Common myeloid progenitor, CD34-positive (primary cell): Measurements from ENCODE around the gene DNAJC4. TPM values are rescaled to one million over a fixed set of nuclear protein-coding genes. Genes with fewer than 3 reads are reported as not detected.

Experiments
- CTCF ChIA-PET: fragments of 350-600 bp; sonication (Branson Sonifier 250); formaldehyde crosslinking; loops from one replicate; lab custom pipeline; 2021; ENCODE audit warnings: antibody characterized with exemption; lab: Charles Lee
- POLR2A ChIA-PET: fragments of 350-600 bp; sonication (Branson Sonifier 250); formaldehyde crosslinking; loops from one replicate; lab custom pipeline; 2021; ENCODE audit warnings: antibody characterized with exemption; lab: Charles Lee
- DNase-seq, 3 donors: peaks; one replicate each; pipeline versions ENCODE4 v3.0.0 to v3.0.0-alpha.2; 2013
- H3K27ac ChIP-seq, 2 experiments: 1 replicate in 1 of 2; 2 replicates in 1 of 2; pipeline ENCODE4 v1.7.0; 2013; ENCODE audit warnings: inconsistent platforms in 2 of 2, low read length in 2 of 2, mild to moderate bottlenecking in 2 of 2, low read depth in 1 of 2, moderate library complexity in 1 of 2; ENCODE audit not compliant: severe bottlenecking in 2 of 2, insufficient read depth in 1 of 2, poor library complexity in 1 of 2
- H3K27me3 ChIP-seq, 5 experiments: replicated peaks in 2 of 5; 1 replicate in 3 of 5; 2 replicates in 2 of 5; pipeline versions ENCODE4 v1.6.1 to v1.7.0; 2013; ENCODE audit warnings: low read length in 4 of 5, mild to moderate bottlenecking in 2 of 5, moderate library complexity in 2 of 5, inconsistent platforms in 1 of 5; ENCODE audit not compliant: insufficient read depth in 5 of 5, control insufficient read depth in 4 of 5
- H3K36me3 ChIP-seq, 4 experiments: 1 replicate in 2 of 4; 2 replicates in 2 of 4; pipeline versions ENCODE4 v1.6.1 to v1.7.0; 2013; ENCODE audit warnings: low read length in 3 of 4, control low read depth in 1 of 4, mild to moderate bottlenecking in 1 of 4; ENCODE audit not compliant: control insufficient read depth in 4 of 4, insufficient read depth in 4 of 4
- H3K4me1 ChIP-seq, 4 experiments: 1 replicate in 3 of 4; 2 replicates in 1 of 4; pipeline versions ENCODE4 v1.6.1 to v1.7.1; 2013; ENCODE audit warnings: low read length in 3 of 4, mild to moderate bottlenecking in 3 of 4, control low read depth in 1 of 4, inconsistent platforms in 1 of 4, moderate library complexity in 1 of 4; ENCODE audit not compliant: control insufficient read depth in 4 of 4, insufficient read depth in 4 of 4; ENCODE audit errors: control extremely low read depth in 1 of 4
- H3K4me3 ChIP-seq, 7 experiments: 1 replicate in 4 of 7; 2 replicates in 3 of 7; pipeline versions ENCODE4 v1.5.1 to v1.7.0; 2013; ENCODE audit warnings: mild to moderate bottlenecking in 7 of 7, low read length in 6 of 7, moderate library complexity in 6 of 7, inconsistent platforms in 2 of 7, low read depth in 2 of 7, control low read depth in 1 of 7; ENCODE audit not compliant: insufficient read depth in 4 of 7, control insufficient read depth in 1 of 7; ENCODE audit errors: extremely low read depth in 1 of 7
- H3K9me3 ChIP-seq, 5 experiments: 1 replicate in 4 of 5; 2 replicates in 1 of 5; pipeline versions ENCODE4 v1.6.1 to v1.7.1; 2013; ENCODE audit warnings: low read length in 4 of 5, mild to moderate bottlenecking in 2 of 5, inconsistent platforms in 1 of 5, low read depth in 1 of 5, moderate library complexity in 1 of 5; ENCODE audit not compliant: control insufficient read depth in 4 of 5, insufficient read depth in 2 of 5; ENCODE audit errors: control extremely low read depth in 1 of 5
- WGBS: methylation state at CpG from one replicate; pipeline ENCODE4 v1.1.5; 2013; ENCODE audit not compliant: insufficient coverage; 5-methylcytosine and 5-hydroxymethylcytosine counted together
- polyA plus RNA-seq: library from polyadenylated mRNA; unstranded; fragments of 120-200 nt; gene quantifications from one replicate; pipeline ENCODE4 v1.2.1, GENCODE V29; 2013

The DNAJC4 gene
- 101 TPM for polyA plus RNA-seq

GRCh38 chr11:64230171-64230984 lies at the start of gene DNAJC4:
Gene DNAJC4, plus strand, starts transcription at chr11:64230548. Its CDS starts 307 bp downstream, at chr11:64230855.
- CTCF ChIA-PET, result interaction anchor here (0.5 to 5.4 kb wide), 3 partner anchors 24 to 74 kb away, joined by 3 to 58 read pairs (median 4); partner anchors contain the start of gene FERMT3

DNA sequence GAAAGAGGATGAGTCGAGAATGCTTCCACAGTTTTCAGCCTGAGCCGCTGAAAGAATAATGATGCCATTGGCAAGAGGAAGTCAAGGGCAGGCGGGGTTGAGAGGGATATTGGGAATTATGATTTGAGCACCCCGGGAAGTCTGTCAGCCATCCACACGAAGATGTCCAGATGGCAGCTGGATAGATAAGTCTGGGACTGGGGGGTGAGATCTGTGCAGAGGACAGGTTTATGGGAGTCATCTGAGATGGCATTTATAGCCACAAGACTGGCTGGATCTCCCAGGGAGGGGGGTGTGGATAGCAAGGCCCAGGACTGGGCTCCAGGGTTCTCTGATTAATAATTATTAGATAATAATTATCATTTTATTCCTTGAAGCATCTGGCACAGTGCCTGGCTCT lies 49.5 kb upstream of the DNAJC4 start:
- CTCF ChIA-PET, result interaction anchor here (0.9 to 2.0 kb wide), 4 partner anchors 16 to 179 kb away, joined by 3 to 7 read pairs (median 4); no protein-coding TSS in a partner anchor
- Histone ChIP-seq H3K36me3 (peaks cover 0 to 10% (median 0%) of the 10 kb centered on the region in 4 experiments), H3K4me3 (peak overlapping the region in 1 of 7 experiments; percentile 1), H3K27me3 (no peaks in the 10 kb centered on the region), H3K4me1 (peaks cover 3 to 37% (median 21%) of the 10 kb centered on the region in 4 experiments), H3K27ac (no peak overlapping the region), H3K9me3 (no peaks in the 10 kb centered on the region)
- WGBS, result 90% methylated on average over 4 of the region's 5 CpGs
- no peak for DNase-seq
- POLR2A ChIA-PET, result interaction anchor here (0.8 kb wide), 1 partner anchor 195 kb away, joined by 3 read pairs; the partner anchor contains the start of gene OTUB1

More at GRCh38 chr11:64230171-64230984, at the start of gene DNAJC4:
- Histone ChIP-seq H3K27me3 (no peaks in the 10 kb centered on the region), H3K9me3 (no peaks in the 10 kb centered on the region), H3K4me3 (peak within 1 kb of the TSS; percentile 72 to 92 (median 77)), H3K27ac (peak within 1 kb of the TSS; percentile 40 to 83), H3K36me3 (peaks cover 0 to 4% (median 0%) of the 10 kb centered on the region in 4 experiments), H3K4me1 (peaks cover 0 to 60% (median 58%) of the 10 kb centered on the region in 4 experiments)
- POLR2A ChIA-PET, result interaction anchor here (0.6 to 3.1 kb wide), 5 partner anchors 11 to 71 kb away, joined by 3 to 12 read pairs (median 4); partner anchors contain the start of genes FERMT3 and FKBP2
- peak; percentile 88 to 93 (median 92) for DNase-seq
- WGBS, result under 1% methylated on average over 60 of the region's 62 CpGs

DNA sequence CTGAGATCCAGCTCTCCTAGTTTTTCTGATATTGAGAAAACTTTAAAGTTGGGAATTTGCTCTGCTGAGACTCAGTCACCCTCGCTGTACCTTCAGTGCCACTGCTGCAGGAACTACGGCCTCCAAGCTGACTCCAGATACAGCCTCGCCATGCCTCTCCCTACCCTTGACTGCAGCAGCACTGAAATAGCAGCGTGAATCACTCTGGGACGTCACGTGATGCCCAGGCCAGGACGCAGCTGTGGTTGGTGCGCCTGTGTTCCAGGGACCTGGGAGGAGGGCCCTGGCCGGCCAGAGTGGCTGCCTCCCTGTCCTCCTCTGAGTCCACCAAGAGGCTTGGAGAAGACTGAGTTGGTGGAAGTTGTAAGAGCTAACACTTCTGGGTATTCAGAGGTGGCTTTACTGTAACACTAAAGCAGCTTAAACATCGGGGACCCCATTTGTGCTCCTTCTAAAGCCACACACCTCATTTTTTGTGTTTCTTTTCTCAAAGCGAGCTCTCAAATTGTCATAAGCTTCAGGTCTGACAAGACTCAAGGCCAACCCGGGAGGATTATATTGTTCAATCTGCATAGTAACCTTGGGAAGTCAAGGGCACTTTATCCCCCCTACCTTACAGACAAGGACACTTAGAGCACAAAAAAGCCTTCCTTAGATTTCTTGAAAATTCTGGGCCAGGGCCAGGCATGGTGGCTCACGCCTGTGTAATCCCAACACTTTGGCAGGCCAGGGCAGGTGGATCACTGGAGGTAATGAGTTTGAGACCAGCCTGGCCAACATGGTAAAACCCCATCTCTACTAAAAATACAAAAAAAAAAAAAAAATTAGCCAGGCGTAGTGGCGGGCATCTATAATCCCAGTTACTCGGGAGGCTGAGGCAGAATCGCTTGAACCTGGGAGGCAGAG lies 48.6 kb upstream of the DNAJC4 start:
- Histone ChIP-seq H3K27ac (peak overlapping the region in 1 of 2 experiments; percentile 54), H3K27me3 (no peaks in the 10 kb centered on the region), H3K36me3 (peaks cover 0 to 10% (median 0%) of the 10 kb centered on the region in 4 experiments), H3K4me1 (peaks cover 3 to 37% (median 21%) of the 10 kb centered on the region in 4 experiments), H3K4me3 (peak overlapping the region in 2 of 7 experiments; percentile 1 to 45), H3K9me3 (no peaks in the 10 kb centered on the region)
- DNase-seq, result peak; percentile 56 to 82 (median 79)
- WGBS, result 39% methylated on average over 14 of the region's 17 CpGs
- CTCF ChIA-PET, result interaction anchor here (0.9 to 2.0 kb wide), 5 partner anchors 16 to 180 kb away, joined by 3 to 7 read pairs (median 4); no protein-coding TSS in a partner anchor
- POLR2A ChIA-PET, result interaction anchor here (0.8 kb wide), 1 partner anchor 196 kb away, joined by 3 read pairs; the partner anchor contains the start of gene OTUB1

DNA sequence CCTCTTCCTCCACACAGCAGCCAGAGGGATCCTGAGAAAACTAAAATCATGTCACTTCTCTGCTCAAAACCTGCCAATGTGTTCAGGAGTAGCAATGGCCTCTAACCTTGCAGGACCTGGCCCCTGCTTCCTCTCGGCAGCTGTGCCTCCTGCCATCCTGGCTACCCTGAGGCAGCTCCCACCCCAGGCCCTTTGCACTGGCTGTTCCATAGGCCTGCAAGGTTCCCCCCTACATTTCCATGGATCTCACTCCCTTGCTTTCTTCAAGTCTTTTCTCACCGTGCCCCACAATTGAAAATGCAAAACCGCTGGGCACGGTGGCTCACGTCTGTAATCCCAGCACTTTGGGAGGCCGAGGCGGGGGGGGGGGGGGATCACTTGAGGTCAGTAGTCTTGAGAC lies 46.5 kb upstream of the DNAJC4 start:
- Histone ChIP-seq H3K27ac (no peak overlapping the region), H3K9me3 (no peaks in the 10 kb centered on the region), H3K4me1 (peaks cover 3 to 43% (median 21%) of the 10 kb centered on the region in 4 experiments), H3K27me3 (no peaks in the 10 kb centered on the region), H3K4me3 (peak overlapping the region in 1 of 7 experiments; percentile 0), H3K36me3 (peaks cover 0 to 13% (median 3%) of the 10 kb centered on the region in 4 experiments)
- ChIA-PET POLR2A (interaction anchor here (0.6 to 4.1 kb wide), 2 partner anchors 22 to 222 kb away, joined by 3 to 19 read pairs; partner anchors contain the start of gene FERMT3), CTCF (interaction anchor here (10.3 kb wide), 1 partner anchor 21 kb away, joined by 88 read pairs; the partner anchor contains the start of gene FERMT3)
- 96% methylated on average over 7 of the region's 7 CpGs for WGBS
- DNase-seq, result no peak

DNA sequence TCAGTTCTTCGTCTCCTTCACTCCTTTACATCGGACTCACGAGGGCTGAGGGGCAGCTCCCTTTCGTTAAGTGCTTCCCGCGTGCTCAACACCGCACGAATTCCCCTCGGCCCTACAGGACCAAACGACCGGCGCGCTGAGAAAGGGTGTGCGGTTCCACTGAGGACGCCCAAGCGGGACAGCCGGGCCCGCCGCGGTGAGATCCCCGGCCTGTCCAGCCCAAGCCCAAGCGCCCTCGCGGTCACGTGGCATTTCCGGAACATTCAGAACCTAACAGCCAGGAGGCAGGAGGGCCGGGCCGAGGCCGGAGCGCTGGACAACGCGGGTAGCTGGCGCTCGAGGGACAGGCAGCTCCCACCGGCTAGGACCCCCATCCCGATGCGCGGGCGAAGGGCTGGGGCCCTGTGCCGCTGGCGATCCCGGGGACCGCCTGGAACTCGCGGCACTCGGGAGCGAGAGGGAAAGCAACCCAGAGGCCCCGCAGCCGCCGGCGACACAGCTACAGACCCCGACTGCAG lies 45.1 kb upstream of the DNAJC4 start:
- Histone ChIP-seq H3K36me3 (peaks cover 0 to 11% (median 4%) of the 10 kb centered on the region in 4 experiments), H3K27me3 (no peaks in the 10 kb centered on the region), H3K9me3 (no peaks in the 10 kb centered on the region), H3K4me1 (peaks cover 3 to 47% (median 21%) of the 10 kb centered on the region in 4 experiments), H3K4me3 (peak overlapping the region; percentile 52 to 89 (median 74)), H3K27ac (peak overlapping the region; percentile 47 to 74)
- POLR2A ChIA-PET, result interaction anchor here (0.6 to 4.1 kb wide), 10 partner anchors 10 to 1411 kb away, joined by 3 to 19 read pairs (median 5); partner anchors contain the start of genes FERMT3, MACROD1, NUDT22 and TRPT1
- under 1% methylated on average over 51 of the region's 52 CpGs for whole genome bisulfite sequencing
- CTCF ChIA-PET, result interaction anchor here (0.7 to 10.3 kb wide), 8 partner anchors 11 to 118 kb away, joined by 3 to 88 read pairs (median 3); partner anchors contain the start of gene FERMT3
- DNase-seq, result peak in 1 of 3 donors; percentile 40
